Upper lobe of left lung (tissue), 4 donors: ENCODE data around the gene IL1RAPL2.

Experiments
- EP300 ChIP-seq, 4 donors: sonication (generic); formaldehyde crosslinking; IDR thresholded peaks; one replicate each; pipeline ENCODE4 v1.5.1; 2017; ENCODE audit warnings: antibody characterized with exemption in 4 of 4, control low read depth in 2 of 4
- POLR2AphosphoS5 ChIP-seq, 2 donors: sonication (generic); formaldehyde crosslinking; IDR thresholded peaks; one replicate each; pipeline ENCODE4 v1.5.1; 2017; ENCODE audit warnings: antibody characterized with exemption in 2 of 2

DNA sequence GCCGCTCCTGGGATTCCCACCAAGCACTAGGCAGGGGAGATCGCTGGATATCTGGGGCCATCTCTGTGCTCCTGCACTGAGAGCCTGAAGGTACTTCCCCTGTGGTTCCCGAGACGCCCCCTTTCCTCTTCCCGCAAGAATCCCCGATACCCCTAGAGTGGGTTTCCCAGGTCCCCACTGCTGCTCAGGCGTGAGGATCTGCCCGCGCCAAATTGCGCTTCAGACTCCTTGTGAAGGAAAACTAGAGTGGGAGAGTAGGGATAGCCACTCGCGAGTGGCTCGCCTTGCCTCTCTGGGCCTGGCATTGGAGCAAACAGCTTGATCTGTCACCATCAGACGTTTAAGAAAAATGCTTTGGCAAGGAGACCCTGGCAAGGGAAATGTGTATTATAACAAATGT, 1.5 kb downstream of the IL1RAPL2 start:
- TF ChIP-seq POLR2AphosphoS5 (IDR thresholded peaks at IDR 0.05), result no peak
- no peak for TF ChIP-seq EP300 (IDR thresholded peaks at IDR 0.05)
